Measurements from ENCODE around the gene PDE3B.
"Not testable (repeated sequence)": the region's sequence is repeated elsewhere in the genome, so short reads cannot be mapped to it uniquely, and the experiment has no call there.

Gene PDE3B

GRCh38 chr11:14882196-14882595 lies 238.6 kb downstream of the PDE3B start:
- no peak for DNase-seq

GRCh38 chr11:14883683-14884082 lies 240.1 kb downstream of the PDE3B start:
- DNase-seq, result not testable (repeated sequence)

- DNase-seq, result no peak
Measured at GRCh38 chr11:14884667-14885273, 241.2 kb downstream of the PDE3B start.

GRCh38 chr11:14886513-14886912 lies 242.9 kb downstream of the PDE3B start:
- no peak for DNase-seq

- peak in 52 of 56 donors; percentile 33 to 88 (median 73) for DNase-seq
Measured at GRCh38 chr11:14891143-14892035, 247.8 kb downstream of the PDE3B start.

- peak; percentile 32 to 96 (median 88) for DNase-seq
Measured at GRCh38 chr11:14892036-14892556, 248.5 kb downstream of the PDE3B start, which contains the start of gene CYP2R1. Gene CYP2R1 (minus strand): TSS chr11:14892231. CDS start chr11:14892205, 26 bp downstream.

GRCh38 chr11:14892577-14892976 lies 249.0 kb downstream of the PDE3B start:
- DNase-seq, result no peak

GRCh38 chr11:14894657-14895598 lies 251.3 kb downstream of the PDE3B start:
- peak in 10 of 56 donors; percentile 2 to 29 (median 13) for DNase-seq

GRCh38 chr11:14898355-14898754 lies 254.8 kb downstream of the PDE3B start:
- DNase-seq, result no peak

- no peak for DNase-seq
Measured at GRCh38 chr11:14898906-14899305, 255.3 kb downstream of the PDE3B start.

GRCh38 chr11:14902650-14903350 lies 259.2 kb downstream of the PDE3B start:
- no peak for DNase-seq

- DNase-seq, result peak in 40 of 56 donors; percentile 15 to 79 (median 48)
Measured at GRCh38 chr11:14904745-14905103, 261.1 kb downstream of the PDE3B start.

- DNase-seq, result peak in 11 of 56 donors; percentile 3 to 49 (median 25)
Measured at GRCh38 chr11:14905104-14906033, 261.8 kb downstream of the PDE3B start.

GRCh38 chr11:14906578-14906977 lies 263.0 kb downstream of the PDE3B start:
- DNase-seq, result no peak

GRCh38 chr11:14906993-14907392 lies 263.4 kb downstream of the PDE3B start:
- DNase-seq, result no peak

GRCh38 chr11:14907411-14908213 lies 264.0 kb downstream of the PDE3B start:
- peak in 42 of 56 donors; percentile 11 to 81 (median 47) for DNase-seq

- DNase-seq, result peak in 11 of 56 donors; percentile 1 to 24 (median 14)
Measured at GRCh38 chr11:14908214-14908880, 264.7 kb downstream of the PDE3B start.

GRCh38 chr11:14914536-14914935 lies 270.9 kb downstream of the PDE3B start:
- no peak for DNase-seq

Measured in amygdala (tissue), 56 donors.